Stimulated activated CD4-positive, alpha-beta T cell treated with anti-CD3 and anti-CD28 coated beads, Interleukin-12 subunit alpha, Interleukin-12 subunit beta, amount 100 ng/mL, for 48 hours (primary cell): ENCODE measurements around the gene PELO.
A peak's percentile ranks its signal among the peaks of the same experiment; 100 is the strongest.

Experiments used
- DNase-seq, 3 donors: peaks; one replicate each; pipeline ENCODE4 v3.0.0-alpha.2; 2020; ENCODE audit warnings: low read depth in 2 of 3, low spot score in 1 of 3

The PELO gene

GRCh38 chr5:52771343-52772039 lies 16.2 kb upstream of the PELO start:
- DNase-seq, result peak in 2 of 3 donors; percentile 15 to 26

- DNase-seq, result no peak
These were observed 15.0 kb upstream of the PELO start for GRCh38 chr5:52772668-52773067.

- no peak for DNase-seq
These were observed 14.4 kb upstream of the PELO start for GRCh38 chr5:52773342-52773741.

- no peak for DNase-seq
These were observed 13.7 kb upstream of the PELO start for GRCh38 chr5:52774005-52774410.

GRCh38 chr5:52776116-52776515 lies 11.6 kb upstream of the PELO start:
- DNase-seq, result no peak

- no peak for DNase-seq
These were observed 10.5 kb upstream of the PELO start for GRCh38 chr5:52777186-52777585.

- no peak for DNase-seq
These were observed 8.9 kb upstream of the PELO start for GRCh38 chr5:52778781-52779180.

GRCh38 chr5:52779213-52779612 lies 8.5 kb upstream of the PELO start:
- DNase-seq, result no peak

- no peak for DNase-seq
These were observed 4.3 kb upstream of the PELO start for GRCh38 chr5:52783226-52783959.

GRCh38 chr5:52784737-52785136 lies 3.0 kb upstream of the PELO start:
- DNase-seq, result no peak

- DNase-seq, result no peak
These were observed 1.3 kb upstream of the PELO start for GRCh38 chr5:52786391-52786790.

- no peak for DNase-seq
These were observed 642 bp upstream of the PELO start for GRCh38 chr5:52786949-52787599.

- no peak for DNase-seq
These were observed 747 bp downstream of the PELO start for GRCh38 chr5:52788505-52788821.

- no peak for DNase-seq
These were observed 1.7 kb downstream of the PELO start for GRCh38 chr5:52789378-52789777.

- no peak for DNase-seq
These were observed 2.1 kb downstream of the PELO start for GRCh38 chr5:52789851-52790250.

- no peak for DNase-seq
These were observed 3.6 kb downstream of the PELO start for GRCh38 chr5:52791366-52791765.

GRCh38 chr5:52794519-52794918 lies 6.8 kb downstream of the PELO start:
- no peak for DNase-seq

- no peak for DNase-seq
These were observed 8.3 kb downstream of the PELO start for GRCh38 chr5:52796031-52796430.

GRCh38 chr5:52796516-52797103 lies 8.9 kb downstream of the PELO start:
- no peak for DNase-seq

- no peak for DNase-seq
These were observed 11.2 kb downstream of the PELO start for GRCh38 chr5:52798938-52799337.

GRCh38 chr5:52799358-52799982 lies 11.8 kb downstream of the PELO start:
- DNase-seq, result peak in 1 of 3 donors; percentile 16

- peak; percentile 87 to 94 (median 92) for DNase-seq
These were observed 12.3 kb downstream of the PELO start for GRCh38 chr5:52799983-52800393.
